ENCODE data around the gene PER2.
"Not testable (repeated sequence)": the region's sequence is repeated elsewhere in the genome, so short reads cannot be mapped to it uniquely, and the experiment has no call there.

GRCh38 chr2:238271686-238272085 lies 16.7 kb downstream of the PER2 start:
- not testable (repeated sequence) for TF ChIP-seq PCBP2 (optimal IDR thresholded peaks at IDR 0.05; ENCODE audit: low read depth, low read length, poor library complexity, severe bottlenecking); USF2 (IDR thresholded peaks at IDR 0.05; ENCODE audit: low read depth, low read length); USF2 (CRISPR knock-in tag; IDR thresholded peaks at IDR 0.05; ENCODE audit: borderline replicate concordance)
